Endodermal cell (in vitro differentiated cells): Measurements from ENCODE around the gene MRPL51. TPM values are rescaled to one million over a fixed set of nuclear protein-coding genes. Genes with fewer than 3 reads are reported as not detected.
A peak's percentile ranks its signal among the peaks of the same experiment; 100 is the strongest.
"Not testable (repeated sequence)": the region's sequence is repeated elsewhere in the genome, so short reads cannot be mapped to it uniquely, and the experiment has no call there.

Source experiments
- DNase-seq: peaks from one replicate; pipeline ENCODE4 v3.0.0-alpha.2; 2017
- H3K27ac ChIP-seq: 2 replicates; pipeline ENCODE4 v1.5.1; 2013; ENCODE audit warnings: mild to moderate bottlenecking, low read depth, low read length, moderate library complexity
- H3K27me3 ChIP-seq: 2 replicates; pipeline ENCODE4 v1.6.1; 2013; ENCODE audit warnings: mild to moderate bottlenecking, low read length, moderate library complexity; ENCODE audit not compliant: insufficient read depth, control insufficient read depth, poor library complexity, severe bottlenecking
- H3K36me3 ChIP-seq: 2 replicates; pipeline ENCODE4 v1.7.0; 2013; ENCODE audit warnings: mild to moderate bottlenecking, low read length, moderate library complexity; ENCODE audit not compliant: control insufficient read depth, insufficient read depth
- H3K4me1 ChIP-seq: one replicate; pipeline ENCODE4 v1.7.0; 2013; ENCODE audit warnings: low read length; ENCODE audit not compliant: control insufficient read depth, insufficient read depth
- H3K4me3 ChIP-seq: 2 replicates; pipeline ENCODE4 v1.5.1; 2013; ENCODE audit warnings: mild to moderate bottlenecking, low read length, moderate library complexity
- H3K9ac ChIP-seq: 2 replicates; pipeline ENCODE4 v1.6.1; 2013; ENCODE audit warnings: mild to moderate bottlenecking, low read length, moderate library complexity; ENCODE audit not compliant: poor library complexity, severe bottlenecking; ENCODE audit errors: extremely low read depth
- H3K9me3 ChIP-seq: 2 replicates; pipeline ENCODE4 v1.6.1; 2013; ENCODE audit warnings: mild to moderate bottlenecking, low read length, moderate library complexity; ENCODE audit not compliant: control insufficient read depth
- H3K27ac Mint-ChIP-seq: 2 replicates; pipeline ENCODE4 v1.8.0; 2020; ENCODE audit warnings: mixed read lengths
- H3K27me3 Mint-ChIP-seq: 2 replicates; pipeline ENCODE4 v1.8.0; 2021; ENCODE audit warnings: mild to moderate bottlenecking, mixed read lengths; ENCODE audit not compliant: insufficient read depth
- H3K36me3 Mint-ChIP-seq: 2 replicates; pipeline ENCODE4 v1.8.0; 2020; ENCODE audit warnings: low read depth, mixed read lengths
- H3K4me1 Mint-ChIP-seq: 2 replicates; pipeline ENCODE4 v1.8.0; 2020; ENCODE audit warnings: mixed read lengths
- H3K4me3 Mint-ChIP-seq: 2 replicates; pipeline ENCODE4 v1.8.0; 2020; ENCODE audit warnings: mild to moderate bottlenecking, moderate library complexity, mixed read lengths
- H3K9me3 Mint-ChIP-seq: 2 replicates; pipeline ENCODE4 v1.8.0; 2020; ENCODE audit warnings: mild to moderate bottlenecking, mixed read lengths
- CTCF ChIP-seq: fragments of 200-600 bp; sonication (generic); conservative IDR thresholded peaks from 2 replicates; pipeline ENCODE4 v1.5.0; 2021; ENCODE audit warnings: antibody characterized with exemption, mild to moderate bottlenecking
- WGBS, 2 experiments: methylation state at CpG; one replicate each; pipeline versions ENCODE4 v1.1.5 to v1.1.7; 2013; ENCODE audit warnings: missing lambda C conversion rate in 2 of 2, mixed read lengths in 1 of 2; ENCODE audit not compliant: insufficient coverage in 1 of 2, insufficient read length in 1 of 2; 5-methylcytosine and 5-hydroxymethylcytosine counted together
- total RNA-seq, 2 donors: library from RNA; stranded (reverse); fragmentation: NEBNext Ultra II Directional in 1 of 2; extraction: Animal tissue kit (Norgen Biotek cat#: 25700) in 1 of 2; gene quantifications; 2 replicates in 1 of 2; 3 replicates in 1 of 2; pipeline ENCODE4 v1.2.1, GENCODE V29; 2021

MRPL51 gene
- total RNA-seq, 2 donors from 2014 or later: 196 to 450 TPM

- Histone ChIP-seq H3K4me1 (peaks cover 18% of the 10 kb centered on the region), H3K9me3 (no peaks in the 10 kb centered on the region), H3K9ac (no peak overlapping the region), H3K27ac (no peak overlapping the region), H3K4me3 (no peak overlapping the region), H3K36me3 (peaks cover 54% of the 10 kb centered on the region), H3K27me3 (no peaks in the 10 kb centered on the region)
- Mint-ChIP-seq H3K27me3 (no peaks in the 10 kb centered on the region), H3K36me3 (peaks cover 65% of the 10 kb centered on the region), H3K4me1 (peaks cover 45% of the 10 kb centered on the region), H3K9me3 (peaks cover 2% of the 10 kb centered on the region), H3K27ac (peak overlapping the region; percentile 10), H3K4me3 (no peak overlapping the region)
- 93% methylated on average over 4 to 5 of the region's 5 CpGs for WGBS, 2 experiments
- DNase-seq: no peak
- TF ChIP-seq CTCF: no peak
Observed at GRCh38 chr12:6539314-6539682, 46.2 kb upstream of the MRPL51 start.

GRCh38 chr12:6538420-6539313, 45.6 kb upstream of the MRPL51 start:
- no peak overlapping the region for H3K9ac ChIP-seq
- DNase-seq: peak; percentile 84
- no peaks in the 10 kb centered on the region for H3K9me3 ChIP-seq
- peaks cover 18% of the 10 kb centered on the region for H3K4me1 ChIP-seq
- no peak for TF ChIP-seq CTCF
- Mint-ChIP-seq H3K4me3 (no peak overlapping the region), H3K4me1 (peaks cover 45% of the 10 kb centered on the region), H3K27me3 (no peaks in the 10 kb centered on the region), H3K9me3 (peaks cover 2% of the 10 kb centered on the region), H3K27ac (peak overlapping the region; percentile 99), H3K36me3 (peaks cover 60% of the 10 kb centered on the region)
- WGBS, 2 experiments: 87 to 90% methylated on average over 17 to 24 of the region's 24 CpGs
- peaks cover 52% of the 10 kb centered on the region for H3K36me3 ChIP-seq
- H3K27me3 ChIP-seq: no peaks in the 10 kb centered on the region
- no peak overlapping the region for H3K4me3 ChIP-seq
- no peak overlapping the region for H3K27ac ChIP-seq

- not testable (repeated sequence) for H3K27me3 ChIP-seq, H3K9me3 ChIP-seq, H3K9ac ChIP-seq, H3K27me3 Mint-ChIP-seq, H3K4me3 ChIP-seq, H3K27ac ChIP-seq, H3K9me3 Mint-ChIP-seq
- Mint-ChIP-seq H3K4me3 (peak overlapping the region; percentile 96), H3K36me3 (peaks cover 54% of the 10 kb centered on the region), H3K4me1 (peaks cover 49% of the 10 kb centered on the region), H3K27ac (peak overlapping the region; percentile 99)
- 72 to 95% methylated on average over 10 to 16 of the region's 17 CpGs for WGBS, 2 experiments
- peak; percentile 96 for DNase-seq
- Histone ChIP-seq H3K36me3 (peaks cover 51% of the 10 kb centered on the region), H3K4me1 (peaks cover 18% of the 10 kb centered on the region)
- peak; percentile 100 for TF ChIP-seq CTCF
Observed at GRCh38 chr12:6537580-6538419, 44.7 kb upstream of the MRPL51 start.
